A549 treated with AZD9567 at 1 μM for 4 hours (cell line): Measurements from ENCODE around the gene KLK2. TPM values are rescaled to one million over a fixed set of nuclear protein-coding genes. Genes with fewer than 3 reads are reported as not detected.

Source experiments
- total RNA-seq: library from RNA; stranded (reverse); fragments of 200-300 nt; extraction: Qiagen RNA extraction; gene quantifications from 5 replicates; pipeline ENCODE4 v1.2.3, GENCODE V29; 2022; ENCODE audit not compliant: insufficient read depth

Gene KLK2
- total RNA-seq: 0.16 to 0.24 TPM (median 0.21 TPM) in 4 of 5 replicates, not detected in the other

GRCh38 chr19:50873056-50873455, at the start of gene KLK2:
Gene KLK2 (plus strand): TSS chr19:50873439. CDS start chr19:50873474, 35 bp downstream.

GRCh38 chr19:50833117-50833801, 40.0 kb upstream of the KLK2 start, which contains the start of gene KLK15:
Gene KLK15 (minus strand): TSS chr19:50833574. CDS start chr19:50831492, 2,082 bp downstream.

GRCh38 chr19:50854636-50855410, 18.4 kb upstream of the KLK2 start, which contains the start of gene KLK3:
Gene KLK3 (plus strand): TSS chr19:50854915. CDS start chr19:50854956, 41 bp downstream.

DNA sequence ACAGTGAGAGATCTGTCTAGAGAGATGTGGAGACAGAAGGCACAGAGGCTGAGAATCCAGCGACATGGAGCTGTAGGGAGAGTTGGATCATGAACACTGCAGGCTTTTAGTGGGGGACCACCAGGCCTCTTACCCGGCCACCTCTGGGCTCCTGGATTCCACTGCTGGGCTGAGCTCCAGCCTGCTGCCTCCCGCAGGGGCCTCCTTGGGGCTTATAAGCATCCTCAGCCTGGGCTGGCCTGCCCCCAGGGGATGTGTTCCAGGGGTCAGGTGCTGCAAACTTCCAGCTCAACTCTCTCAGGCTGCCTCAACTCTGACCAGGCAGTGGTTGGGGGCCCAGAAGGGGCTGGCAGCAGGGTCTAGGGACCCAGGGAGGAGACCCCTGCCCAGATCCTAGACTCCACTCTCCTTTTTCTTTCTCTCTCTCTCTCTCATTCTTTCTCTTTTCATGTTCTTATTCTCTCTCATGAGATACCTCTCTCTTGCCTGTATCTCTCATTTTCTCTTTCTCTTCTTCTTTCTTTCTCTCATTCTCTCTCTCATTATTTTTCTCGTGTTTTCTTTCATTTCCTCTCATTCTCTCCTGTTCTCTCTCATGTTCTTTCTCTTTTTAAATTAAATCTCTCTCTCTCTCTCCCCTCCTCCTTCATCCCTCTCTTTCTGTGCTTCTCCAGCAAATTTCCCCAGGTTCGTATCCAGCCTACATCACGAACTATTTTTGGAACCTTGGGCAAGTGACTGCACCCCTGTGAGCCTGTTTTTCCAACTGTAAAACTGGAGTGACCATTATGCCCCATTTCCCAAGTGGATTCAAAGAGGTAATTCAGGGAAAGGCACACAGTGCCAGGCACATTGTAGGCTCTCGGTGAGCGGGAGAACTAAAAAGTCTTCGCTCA, 38.2 kb downstream of the KLK2 start, which contains the start of gene KLK4:
Gene KLK4 (minus strand): TSS at position 190 of the 896 bp plus-strand sequence. CDS start 657 bp downstream, outside the sequence.

Other genes starting within 250 kb of the KLK2 start
- gene SYT3, start 233.6 kb upstream of the KLK2 start, total RNA-seq: 0.34 to 0.69 TPM (median 0.42 TPM) in 4 of 5 replicates, not detected in the other
- gene C19orf81, start 224.0 kb upstream of the KLK2 start, total RNA-seq: 8.9 to 10.6 TPM (median 10.3 TPM) in 4 of 5 replicates, not detected in the other
- gene SHANK1, start 153.6 kb upstream of the KLK2 start, total RNA-seq: 0.09 to 0.53 TPM (median 0.15 TPM) in 4 of 5 replicates, not detected in the other
- gene CLEC11A, start 150.1 kb upstream of the KLK2 start, total RNA-seq: 3.6 to 11.4 TPM (median 10.7 TPM) in 5 replicates
- gene GPR32, start 103.0 kb upstream of the KLK2 start, total RNA-seq: not detected in 5 replicates
- not detected in 5 replicates for gene ACP4, start 83.0 kb upstream of the KLK2 start, total RNA-seq
- 0.09 to 0.15 TPM in 2 of 5 replicates, not detected in the others for gene KLK1, start 49.7 kb upstream of the KLK2 start, total RNA-seq
- gene KLK15, start 39.9 kb upstream of the KLK2 start, total RNA-seq: not detected in 5 replicates
- not detected in 5 replicates for gene KLK3, start 18.5 kb upstream of the KLK2 start, total RNA-seq
- 0.11 to 0.15 TPM in 2 of 5 replicates, not detected in the others for gene KLK4, start 38.0 kb downstream of the KLK2 start, total RNA-seq
- not detected in 5 replicates for gene KLK5, start 79.6 kb downstream of the KLK2 start, total RNA-seq
- 0.17 to 0.30 TPM (median 0.19 TPM) in 4 of 5 replicates, not detected in the other for gene KLK6, start 96.2 kb downstream of the KLK2 start, total RNA-seq
- gene KLK7, start 110.5 kb downstream of the KLK2 start, total RNA-seq: not detected in 5 replicates
- gene KLK8, start 128.2 kb downstream of the KLK2 start, total RNA-seq: not detected in 5 replicates
- gene KLK10, start 146.3 kb downstream of the KLK2 start, total RNA-seq: 0.21 to 0.34 TPM (median 0.28 TPM) in 4 of 5 replicates, not detected in the other
- gene KLK11, start 153.2 kb downstream of the KLK2 start, total RNA-seq: not detected in 5 replicates
- gene KLK12, start 161.6 kb downstream of the KLK2 start, total RNA-seq: not detected in 5 replicates
- 0.10 to 0.22 TPM in 2 of 5 replicates, not detected in the others for gene KLK13, start 191.7 kb downstream of the KLK2 start, total RNA-seq
- gene KLK14, start 209.4 kb downstream of the KLK2 start, total RNA-seq: 0.17 to 0.57 TPM (median 0.33 TPM) in 4 of 5 replicates, not detected in the other
- 4.8 to 15.0 TPM (median 12.6 TPM) in 5 replicates for gene CTU1, start 235.0 kb downstream of the KLK2 start, total RNA-seq